Panc1 (cell line): Measurements from ENCODE around the gene TOLLIP. TPM values are rescaled to one million over a fixed set of nuclear protein-coding genes. Genes with fewer than 3 reads are reported as not detected.

Source experiments
- ATAC-seq: fragments of 200-7000 bp; cut with Tn5 transposase; 2 replicates; pipeline ENCODE4 v1.9.1; 2020; ENCODE audit warnings: mild to moderate bottlenecking, moderate library complexity
- BruUV-seq: library from RNA; stranded (reverse); fragments of 400-500 nt; replicated peaks from 2 replicates; lab custom pipeline; 2021; lab: Mats Ljungman, UMichigan
- CTCF ChIA-PET: fragments of 300-600 bp; sonication (Branson Sonifier 250); formaldehyde crosslinking; loops from one replicate; lab custom pipeline; 2022; ENCODE audit warnings: antibody characterized with exemption; lab: Charles Lee
- POLR2A ChIA-PET: fragments of 300-600 bp; sonication (Branson Sonifier 250); formaldehyde crosslinking; loops from one replicate; lab custom pipeline; 2022; ENCODE audit warnings: antibody characterized with exemption; lab: Charles Lee
- DNase-seq: peaks from one replicate; pipeline ENCODE4 v3.0.0-alpha.2; 2010; ENCODE audit warnings: low read depth, low spot score
- H3K27ac ChIP-seq: 2 replicates; pipeline ENCODE4 v1.5.1; 2011; ENCODE audit warnings: mild to moderate bottlenecking, low read length, inconsistent platforms
- H3K27me3 ChIP-seq: fragments of 200-500 bp; sonication (Bioruptor generic); 2 replicates; pipeline ENCODE4 v1.6.0; 2014; ENCODE audit warnings: low read length, inconsistent platforms; ENCODE audit not compliant: control insufficient read depth, insufficient read depth
- H3K36me3 ChIP-seq: fragments of 200-500 bp; sonication (Bioruptor generic); 2 replicates; pipeline ENCODE4 v1.5.1; 2014; ENCODE audit warnings: inconsistent platforms, mild to moderate bottlenecking, low read length, moderate library complexity; ENCODE audit not compliant: control insufficient read depth, insufficient read depth
- H3K4me1 ChIP-seq: 2 replicates; pipeline ENCODE4 v1.5.1; 2011; ENCODE audit warnings: inconsistent platforms, mild to moderate bottlenecking, low read length, moderate library complexity; ENCODE audit not compliant: control insufficient read depth, insufficient read depth
- H3K4me3 ChIP-seq, 2 experiments: 2 replicates each; pipeline ENCODE4 v1.5.1; 2011 to 2012; ENCODE audit warnings: low read depth in 2 of 2, low read length in 2 of 2, mild to moderate bottlenecking in 2 of 2, inconsistent platforms in 1 of 2, moderate library complexity in 1 of 2
- H3K9me3 ChIP-seq: fragments of 200-500 bp; sonication (Bioruptor generic); 2 replicates; pipeline ENCODE4 v1.5.1; 2014; ENCODE audit warnings: low read depth, mild to moderate bottlenecking, inconsistent platforms, low read length, moderate library complexity; ENCODE audit not compliant: control insufficient read depth, insufficient read depth
- CTCF ChIP-seq: fragments of 450-650 bp; IDR thresholded peaks from 2 replicates; pipeline ENCODE4 v1.5.1; 2017; ENCODE audit warnings: mild to moderate bottlenecking
- POLR2AphosphoS5 ChIP-seq: IDR thresholded peaks from 2 replicates; pipeline ENCODE4 v1.6.1; 2012; ENCODE audit warnings: mild to moderate bottlenecking, low read depth, low read length, moderate library complexity
- REST ChIP-seq, 2 experiments: IDR thresholded peaks; 2 replicates each; pipeline ENCODE4 v1.6.1; 2011 to 2012; ENCODE audit warnings: low read depth in 2 of 2, control low read depth in 1 of 2, low read length in 1 of 2, mild to moderate bottlenecking in 1 of 2, moderate library complexity in 1 of 2; ENCODE audit not compliant: insufficient read depth in 1 of 2
- SIN3A ChIP-seq: IDR thresholded peaks from 2 replicates; pipeline ENCODE4 v1.6.1; 2012; ENCODE audit warnings: low read depth, mild to moderate bottlenecking, low read length, moderate library complexity, borderline replicate concordance; ENCODE audit not compliant: insufficient read depth
- TCF7L2 ChIP-seq: IDR thresholded peaks from 2 replicates; pipeline ENCODE4 v1.6.1; 2011; ENCODE audit warnings: mild to moderate bottlenecking, low read depth, low read length, inconsistent platforms
- in situ Hi-C: cut with HindIII; loops from 2 replicates; pipeline ENCODE4 v1.10.0; 2016; ENCODE audit warnings: low sequenced_read_pairs, low pct_unique_long_range_greater_than_20kb
- intact Hi-C: fragments of 100-400 bp; cut with micrococcal nuclease; formaldehyde crosslinking; loops from one replicate; pipeline ENCODE4 v1.10.0; 2022; ENCODE audit not compliant: unreplicated experiment
- total RNA-seq: library from RNA; stranded (reverse); gene quantifications from one replicate; pipeline ENCODE4 v1.2.1, GENCODE V29; 2021; ENCODE audit not compliant: unreplicated experiment

The TOLLIP gene
- total RNA-seq, 1 experiment from 2014 or later = 141 TPM

- Histone ChIP-seq H3K36me3 (no peaks in the 10 kb centered on the region), H3K27me3 (no peaks in the 10 kb centered on the region), H3K4me3 (no peak overlapping the region), H3K9me3 (peaks cover 17% of the 10 kb centered on the region), H3K27ac (no peak overlapping the region), H3K4me1 (peaks cover 12% of the 10 kb centered on the region)
- no TSS peak for BruUV-seq
- TF ChIP-seq POLR2AphosphoS5 (no peak), CTCF (no peak), SIN3A (no peak), TCF7L2 (no peak), REST (IDR thresholded peaks at IDR 0.05; ENCODE audit: insufficient read depth in 1 of 2, low read depth in 2 of 2, low read length in 1 of 2) (no peak)
- DNase-seq = no peak
- intact Hi-C loops = no loop called here
- in situ Hi-C loops = no loop called here
- POLR2A ChIA-PET = no interaction called here
- ATAC-seq = peak; percentile 63
- CTCF ChIA-PET = no interaction called here
These were observed 17.6 kb upstream of the TOLLIP start for GRCh38 chr11:1327064-1327460.

GRCh38 chr11:1326435-1327063, 17.1 kb upstream of the TOLLIP start:
- Histone ChIP-seq H3K4me1 (peaks cover 12% of the 10 kb centered on the region), H3K27me3 (no peaks in the 10 kb centered on the region), H3K4me3 (no peak overlapping the region), H3K9me3 (peaks cover 17% of the 10 kb centered on the region), H3K36me3 (no peaks in the 10 kb centered on the region), H3K27ac (no peak overlapping the region)
- POLR2A ChIA-PET = no interaction called here
- DNase-seq (no peak), ATAC-seq (peak; percentile 88)
- in situ Hi-C loops = no loop called here
- intact Hi-C loops = no loop called here
- TF ChIP-seq REST (IDR thresholded peaks at IDR 0.05; ENCODE audit: insufficient read depth in 1 of 2, low read depth in 2 of 2, low read length in 1 of 2) (no peak), POLR2AphosphoS5 (no peak), CTCF (no peak), SIN3A (no peak), TCF7L2 (no peak)
- no TSS peak for BruUV-seq
- CTCF ChIA-PET = interaction anchor here (0.5 kb wide), 1 partner anchor 688 kb away, joined by 3 read pairs; no protein-coding TSS in a partner anchor
